Measurements from ENCODE around the gene KSR1.

DNA sequence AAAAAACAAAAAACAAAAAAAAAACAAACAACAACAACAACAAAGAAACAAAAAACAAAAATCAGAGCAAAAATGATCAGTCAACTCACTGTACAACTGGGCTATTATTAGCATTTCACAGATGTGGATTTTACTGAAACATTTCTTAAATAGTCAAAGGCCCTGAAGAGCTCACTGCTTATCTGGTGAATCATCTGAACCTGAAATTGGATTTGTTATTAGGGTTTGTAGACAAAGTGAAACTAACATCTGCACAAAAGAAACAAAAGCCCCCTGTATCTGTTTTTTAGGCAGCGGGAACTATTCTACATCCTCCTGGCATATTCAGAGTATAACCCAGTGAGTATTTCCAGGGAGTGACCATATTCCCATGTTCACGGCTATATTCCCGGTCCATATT is 32.6 kb upstream of the KSR1 start:
- TF ChIP-seq CTCF (conservative IDR thresholded peaks at IDR 0.05 in 1 of 2, IDR thresholded peaks at IDR 0.05 in 1 of 2; ENCODE audit: low read depth in 1 of 2, low read length in 2 of 2) = no peak
- TF ChIP-seq EZH2 (IDR thresholded peaks at IDR 0.05; ENCODE audit: low read length, missing control alignments) = no peak
